Cardiac fibroblast (primary cell): Measurements from ENCODE around the gene TMIE.
"Not testable (repeated sequence)": the region's sequence is repeated elsewhere in the genome, so short reads cannot be mapped to it uniquely, and the experiment has no call there.

Experiments
- DNase-seq, 2 donors: peaks; one replicate each; pipeline versions ENCODE4 v3.0.0 to v3.0.0-alpha.2; 2010; ENCODE audit warnings: low read depth in 2 of 2
- H3K4me3 ChIP-seq, 2 donors: replicated peaks in 1 of 2; 1 replicate in 1 of 2; 2 replicates in 1 of 2; pipeline ENCODE4 v1.5.1; 2011; ENCODE audit warnings: low read depth in 2 of 2, low read length in 2 of 2, mild to moderate bottlenecking in 2 of 2, moderate library complexity in 1 of 2
- CTCF ChIP-seq: IDR thresholded peaks from one replicate; pipeline ENCODE4 v1.5.1; 2011; ENCODE audit warnings: low read depth, mild to moderate bottlenecking, low read length, inconsistent platforms

Gene TMIE

GRCh38 chr3:46750555-46751038 lies 49.4 kb downstream of the TMIE start:
- no peak for TF ChIP-seq CTCF
- DNase-seq = no peak
- no peak overlapping the region for H3K4me3 ChIP-seq

GRCh38 chr3:46753127-46753526 lies 51.9 kb downstream of the TMIE start:
- not testable (repeated sequence) for H3K4me3 ChIP-seq, DNase-seq

- no peak for TF ChIP-seq CTCF
- H3K4me3 ChIP-seq = no peak overlapping the region
- no peak for DNase-seq
Measured at GRCh38 chr3:46755646-46756045, 54.5 kb downstream of the TMIE start.

DNA sequence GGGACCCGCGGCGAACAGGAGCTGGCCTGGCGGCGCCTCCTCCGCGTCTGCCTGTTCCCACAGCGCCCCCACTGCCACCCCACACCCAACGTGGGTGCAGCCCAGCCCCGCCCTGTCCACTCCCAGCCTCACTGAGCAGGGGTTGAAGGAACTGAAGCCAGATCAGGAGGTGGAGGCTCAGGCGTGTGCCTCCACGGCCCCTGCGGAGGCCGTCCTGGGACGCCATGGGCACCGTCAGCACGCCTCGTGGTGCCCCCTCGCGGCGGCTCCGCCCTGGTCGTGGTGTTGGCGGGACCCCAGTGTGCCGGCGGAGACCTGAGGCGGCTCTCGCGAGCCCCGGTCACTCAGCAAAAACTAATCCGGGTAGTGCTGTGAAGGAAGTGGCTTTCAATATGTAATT lies 55.5 kb downstream of the TMIE start:
- TF ChIP-seq CTCF = no peak
- DNase-seq = no peak
- no peak overlapping the region for H3K4me3 ChIP-seq

DNA sequence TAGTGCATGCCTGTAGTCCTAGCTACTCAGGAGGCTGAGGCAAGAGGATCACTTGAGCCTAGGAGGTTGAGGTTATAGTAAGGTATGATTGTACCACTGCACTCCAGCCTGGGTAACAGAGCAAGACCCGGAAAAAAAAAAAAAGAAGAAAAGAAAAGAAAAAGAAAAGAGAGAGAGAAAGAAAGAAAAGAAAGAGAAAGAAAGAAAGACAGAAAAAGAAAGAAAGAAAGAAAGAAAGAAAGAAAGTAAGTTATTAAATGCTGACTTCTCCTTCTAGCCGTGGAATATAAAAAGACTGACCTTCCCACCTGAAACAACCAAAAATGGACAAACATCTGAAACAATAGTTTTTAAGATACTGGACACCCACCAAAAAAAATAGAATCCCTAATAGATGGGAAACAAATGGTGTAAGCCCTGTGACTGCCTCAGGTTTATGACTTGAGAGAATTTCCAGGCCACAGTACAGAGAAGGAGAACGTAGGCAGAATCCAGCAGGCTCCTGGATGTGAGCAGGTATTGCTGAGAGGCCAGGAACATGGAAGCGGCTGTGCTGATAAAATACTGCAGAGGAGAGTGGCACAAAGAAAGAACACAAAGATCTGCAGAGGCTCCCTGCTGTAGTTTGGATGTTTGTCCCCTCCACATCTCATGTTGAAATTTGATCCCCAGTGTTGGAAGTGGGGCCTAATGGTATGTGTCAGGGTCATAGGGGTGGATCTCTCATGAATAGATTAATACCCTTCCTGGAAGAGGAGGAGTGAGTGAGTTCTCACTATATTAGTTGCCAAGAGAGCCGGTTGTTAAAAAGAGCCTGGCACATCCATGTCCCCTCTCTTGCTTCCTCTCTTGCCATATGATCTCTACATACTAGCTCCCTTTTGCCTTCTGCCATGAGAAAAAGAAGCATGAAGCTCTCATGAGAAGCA lies 58.3 kb downstream of the TMIE start:
- no peak for DNase-seq
- no peak for TF ChIP-seq CTCF
- H3K4me3 ChIP-seq = no peak overlapping the region
